ENCODE results near the gene SARS2.
"Not testable (repeated sequence)": the region's sequence is repeated elsewhere in the genome, so short reads cannot be mapped to it uniquely, and the experiment has no call there.

DNA sequence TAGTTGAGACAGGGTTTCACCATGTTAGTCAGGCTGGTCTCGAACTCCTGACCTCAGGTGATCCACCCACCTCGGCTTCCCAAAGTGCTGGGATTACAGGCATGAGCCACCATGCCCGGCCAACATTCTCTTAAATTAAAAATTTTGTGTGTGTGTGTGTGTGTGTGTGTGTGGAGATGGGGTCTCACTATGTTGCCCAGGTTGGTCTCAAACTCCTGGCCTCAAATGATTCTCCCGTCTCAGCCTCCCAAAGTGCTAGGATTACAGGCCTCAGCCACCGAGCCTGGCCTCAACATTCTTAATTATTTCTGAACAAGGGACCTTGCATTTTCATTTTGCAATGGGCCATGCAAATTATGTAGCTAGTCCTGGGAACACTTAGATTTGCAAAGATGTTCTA is 35.6 kb upstream of the SARS2 start:
- TF ChIP-seq POLR2A (IDR thresholded peaks at IDR 0.05) = not testable (repeated sequence)
- TF ChIP-seq, protein P1, sequence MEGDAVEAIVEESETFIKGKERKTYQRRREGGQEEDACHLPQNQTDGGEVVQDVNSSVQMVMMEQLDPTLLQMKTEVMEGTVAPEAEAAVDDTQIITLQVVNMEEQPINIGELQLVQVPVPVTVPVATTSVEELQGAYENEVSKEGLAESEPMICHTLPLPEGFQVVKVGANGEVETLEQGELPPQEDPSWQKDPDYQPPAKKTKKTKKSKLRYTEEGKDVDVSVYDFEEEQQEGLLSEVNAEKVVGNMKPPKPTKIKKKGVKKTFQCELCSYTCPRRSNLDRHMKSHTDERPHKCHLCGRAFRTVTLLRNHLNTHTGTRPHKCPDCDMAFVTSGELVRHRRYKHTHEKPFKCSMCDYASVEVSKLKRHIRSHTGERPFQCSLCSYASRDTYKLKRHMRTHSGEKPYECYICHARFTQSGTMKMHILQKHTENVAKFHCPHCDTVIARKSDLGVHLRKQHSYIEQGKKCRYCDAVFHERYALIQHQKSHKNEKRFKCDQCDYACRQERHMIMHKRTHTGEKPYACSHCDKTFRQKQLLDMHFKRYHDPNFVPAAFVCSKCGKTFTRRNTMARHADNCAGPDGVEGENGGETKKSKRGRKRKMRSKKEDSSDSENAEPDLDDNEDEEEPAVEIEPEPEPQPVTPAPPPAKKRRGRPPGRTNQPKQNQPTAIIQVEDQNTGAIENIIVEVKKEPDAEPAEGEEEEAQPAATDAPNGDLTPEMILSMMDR (IDR thresholded peaks at IDR 0.05) = not testable (repeated sequence)

Measured in heart left ventricle (tissue), 13 donors.